ENCODE data around the gene ZNF611.
A peak's percentile ranks its signal among the peaks of the same experiment; 100 is the strongest.

ZNF611 gene

GRCh38 chr19:52691215-52691610 lies 43.6 kb downstream of the ZNF611 start:
- H3K27ac ChIP-seq (replicated peaks; ENCODE audit: low read length), result no peak overlapping the region
- no peak overlapping the region for H3K18ac ChIP-seq (ENCODE audit: low read length)
- H3K36me3 ChIP-seq (replicated peaks in 1 of 2; ENCODE audit: control insufficient read depth in 2 of 2, insufficient read depth in 2 of 2, low read length in 2 of 2), result peaks cover 0 to 17% of the 10 kb centered on the region in 2 donors
- no peak overlapping the region for H3K4me2 ChIP-seq (ENCODE audit: insufficient read depth, low read length, poor library complexity, severe bottlenecking)
- no peak overlapping the region for H4K91ac ChIP-seq (ENCODE audit: low read depth, low read length, poor library complexity)
- no peak overlapping the region for H4K8ac ChIP-seq (ENCODE audit: low read depth, low read length)
- H2AK5ac ChIP-seq (ENCODE audit: low read depth, low read length), result no peak overlapping the region
- H3K79me1 ChIP-seq (ENCODE audit: low read depth, low read length), result no peaks in the 10 kb centered on the region
- DNase-seq (ENCODE audit: low spot score), result no peak
- no peak overlapping the region for H2BK5ac ChIP-seq (ENCODE audit: low read length)
- no peak overlapping the region for H3K14ac ChIP-seq (ENCODE audit: low read length)
- no peak overlapping the region for H3K4me3 ChIP-seq (ENCODE audit: low read length in 2 of 2)
- H3K23ac ChIP-seq (ENCODE audit: low read depth, low read length, poor library complexity), result no peak overlapping the region
- no peaks in the 10 kb centered on the region for H3K27me3 ChIP-seq (ENCODE audit: control insufficient read depth in 3 of 3, insufficient read depth in 3 of 3, low read depth in 1 of 3, low read length in 3 of 3)
- no peak overlapping the region for H3K9ac ChIP-seq (ENCODE audit: low read depth, low read length, poor library complexity)
- H2BK12ac ChIP-seq (ENCODE audit: low read length), result no peak overlapping the region
- H3K9me3 ChIP-seq (replicated peaks in 1 of 2; ENCODE audit: control insufficient read depth in 2 of 2, insufficient read depth in 1 of 2, low read depth in 1 of 2, low read length in 2 of 2), result peaks cover 0 to 16% of the 10 kb centered on the region in 2 donors
- H2BK15ac ChIP-seq (ENCODE audit: low read length), result no peak overlapping the region
- WGBS, 2 donors (ENCODE audit: extremely low coverage in 2 of 2, insufficient read length in 2 of 2, insufficient replicate concordance in 1 of 2), result no CpG with 5 or more reads among the region's 15 CpGs
- H3K4ac ChIP-seq (ENCODE audit: low read length), result no peak overlapping the region
- H2BK120ac ChIP-seq (ENCODE audit: low read depth, low read length), result no peak overlapping the region
- H3K4me1 ChIP-seq (ENCODE audit: control insufficient read depth in 2 of 2, insufficient read depth in 1 of 2, low read depth in 1 of 2, low read length in 2 of 2), result peaks cover 0 to 3% of the 10 kb centered on the region in 2 donors
- peak overlapping the region; percentile 90 for H2AFZ ChIP-seq (ENCODE audit: low read length)

DNA sequence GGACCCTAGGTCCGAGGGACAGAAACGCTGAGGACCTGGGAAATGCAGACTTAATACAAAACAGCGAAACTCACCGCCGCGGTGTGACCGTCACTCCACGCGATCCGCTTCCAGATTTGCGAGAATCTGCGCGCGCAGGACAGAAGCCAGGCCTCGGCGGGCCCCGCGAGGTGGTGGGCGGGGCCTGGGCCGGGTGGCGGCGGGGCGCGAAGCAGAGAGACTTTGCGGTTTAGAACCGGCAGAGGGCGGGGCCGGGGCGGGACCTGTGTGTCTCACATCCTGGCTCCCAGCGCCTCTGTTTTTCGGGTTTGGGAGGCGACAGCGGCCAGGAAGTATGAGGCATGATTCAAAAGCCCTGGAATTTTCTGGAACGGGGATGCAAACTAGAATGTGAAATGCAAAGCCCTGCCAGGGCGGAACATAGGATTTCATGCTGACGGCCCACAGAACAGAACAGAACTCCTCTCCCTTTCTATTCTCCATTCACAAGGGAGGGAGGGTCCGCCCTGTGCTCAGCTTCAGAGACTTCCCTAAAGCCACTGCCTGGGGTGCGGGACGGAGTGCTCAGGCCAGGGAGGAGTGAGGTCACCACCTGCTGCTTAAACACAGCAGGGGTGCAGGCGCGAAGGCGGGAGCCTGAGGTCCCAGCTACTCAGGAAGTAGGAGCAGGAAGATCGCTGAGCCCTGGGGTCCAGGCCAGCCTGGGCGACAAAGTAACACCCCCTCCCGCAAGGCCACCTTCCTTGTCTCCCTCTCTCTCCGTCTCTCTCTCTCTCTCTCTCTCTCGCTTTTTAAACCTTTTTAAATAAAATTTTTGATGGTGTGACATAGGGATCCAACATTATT lies 44.3 kb downstream of the ZNF611 start:
- DNase-seq (ENCODE audit: low spot score), result peak; percentile 87
- no CpG with 5 or more reads among the region's 47 CpGs for WGBS, 2 donors (ENCODE audit: extremely low coverage in 2 of 2, insufficient read length in 2 of 2, insufficient replicate concordance in 1 of 2)
- peak overlapping the region; percentile 97 for H3K18ac ChIP-seq (ENCODE audit: low read length)
- H4K91ac ChIP-seq (ENCODE audit: low read depth, low read length, poor library complexity), result no peak overlapping the region
- no peaks in the 10 kb centered on the region for H3K79me1 ChIP-seq (ENCODE audit: low read depth, low read length)
- H2BK12ac ChIP-seq (ENCODE audit: low read length), result no peak overlapping the region
- H2BK5ac ChIP-seq (ENCODE audit: low read length), result no peak overlapping the region
- no peak overlapping the region for H3K14ac ChIP-seq (ENCODE audit: low read length)
- peak overlapping the region; percentile 92 for H3K4me2 ChIP-seq (ENCODE audit: insufficient read depth, low read length, poor library complexity, severe bottlenecking)
- peaks cover 0 to 23% of the 10 kb centered on the region in 2 donors for H3K36me3 ChIP-seq (replicated peaks in 1 of 2; ENCODE audit: control insufficient read depth in 2 of 2, insufficient read depth in 2 of 2, low read length in 2 of 2)
- no peak overlapping the region for H2BK120ac ChIP-seq (ENCODE audit: low read depth, low read length)
- peaks cover 0 to 20% of the 10 kb centered on the region in 2 donors for H3K9me3 ChIP-seq (replicated peaks in 1 of 2; ENCODE audit: control insufficient read depth in 2 of 2, insufficient read depth in 1 of 2, low read depth in 1 of 2, low read length in 2 of 2)
- no peak overlapping the region for H3K4ac ChIP-seq (ENCODE audit: low read length)
- peak overlapping the region; percentile 90 for H2AFZ ChIP-seq (ENCODE audit: low read length)
- H3K4me1 ChIP-seq (ENCODE audit: control insufficient read depth in 2 of 2, insufficient read depth in 1 of 2, low read depth in 1 of 2, low read length in 2 of 2), result peaks cover 0 to 3% of the 10 kb centered on the region in 2 donors
- peak overlapping the region; percentile 73 for H3K23ac ChIP-seq (ENCODE audit: low read depth, low read length, poor library complexity)
- peak overlapping the region; percentile 70 to 86 for H3K4me3 ChIP-seq (ENCODE audit: low read length in 2 of 2)
- H4K8ac ChIP-seq (ENCODE audit: low read depth, low read length), result no peak overlapping the region
- peak overlapping the region; percentile 79 for H3K27ac ChIP-seq (replicated peaks; ENCODE audit: low read length)
- no peaks in the 10 kb centered on the region for H3K27me3 ChIP-seq (ENCODE audit: control insufficient read depth in 3 of 3, insufficient read depth in 3 of 3, low read depth in 1 of 3, low read length in 3 of 3)
- H2AK5ac ChIP-seq (ENCODE audit: low read depth, low read length), result no peak overlapping the region
- no peak overlapping the region for H2BK15ac ChIP-seq (ENCODE audit: low read length)
- peak overlapping the region; percentile 84 for H3K9ac ChIP-seq (ENCODE audit: low read depth, low read length, poor library complexity)

- H3K36me3 ChIP-seq (replicated peaks in 1 of 2; ENCODE audit: control insufficient read depth in 2 of 2, insufficient read depth in 2 of 2, low read length in 2 of 2), result peaks cover 0 to 29% of the 10 kb centered on the region in 2 donors
- no peaks in the 10 kb centered on the region for H3K79me1 ChIP-seq (ENCODE audit: low read depth, low read length)
- no peak overlapping the region for H2BK120ac ChIP-seq (ENCODE audit: low read depth, low read length)
- peak overlapping the region; percentile 94 for H3K18ac ChIP-seq (ENCODE audit: low read length)
- WGBS, 2 donors (ENCODE audit: extremely low coverage in 2 of 2, insufficient read length in 2 of 2, insufficient replicate concordance in 1 of 2), result no CpG with 5 or more reads among the region's 32 CpGs
- H2BK12ac ChIP-seq (ENCODE audit: low read length), result no peak overlapping the region
- no peak overlapping the region for H2BK5ac ChIP-seq (ENCODE audit: low read length)
- H3K4me3 ChIP-seq (ENCODE audit: low read length in 2 of 2), result peak overlapping the region; percentile 70 to 86
- no peak overlapping the region for H3K4ac ChIP-seq (ENCODE audit: low read length)
- H3K23ac ChIP-seq (ENCODE audit: low read depth, low read length, poor library complexity), result peak overlapping the region; percentile 76
- H3K27me3 ChIP-seq (ENCODE audit: control insufficient read depth in 3 of 3, insufficient read depth in 3 of 3, low read depth in 1 of 3, low read length in 3 of 3), result no peaks in the 10 kb centered on the region
- H3K4me2 ChIP-seq (ENCODE audit: insufficient read depth, low read length, poor library complexity, severe bottlenecking), result peak overlapping the region; percentile 92
- H2BK15ac ChIP-seq (ENCODE audit: low read length), result peak overlapping the region; percentile 69
- H3K4me1 ChIP-seq (ENCODE audit: control insufficient read depth in 2 of 2, insufficient read depth in 1 of 2, low read depth in 1 of 2, low read length in 2 of 2), result peaks cover 0 to 3% of the 10 kb centered on the region in 2 donors
- no peak overlapping the region for H2AK5ac ChIP-seq (ENCODE audit: low read depth, low read length)
- peak overlapping the region; percentile 90 for H2AFZ ChIP-seq (ENCODE audit: low read length)
- peaks cover 0 to 27% of the 10 kb centered on the region in 2 donors for H3K9me3 ChIP-seq (replicated peaks in 1 of 2; ENCODE audit: control insufficient read depth in 2 of 2, insufficient read depth in 1 of 2, low read depth in 1 of 2, low read length in 2 of 2)
- peak overlapping the region; percentile 93 for H3K9ac ChIP-seq (ENCODE audit: low read depth, low read length, poor library complexity)
- H4K91ac ChIP-seq (ENCODE audit: low read depth, low read length, poor library complexity), result no peak overlapping the region
- peak overlapping the region; percentile 78 for H3K14ac ChIP-seq (ENCODE audit: low read length)
- H4K8ac ChIP-seq (ENCODE audit: low read depth, low read length), result no peak overlapping the region
- H3K27ac ChIP-seq (replicated peaks; ENCODE audit: low read length), result peak overlapping the region; percentile 39
- DNase-seq (ENCODE audit: low spot score), result no peak
Observed at GRCh38 chr19:52689843-52690368, 44.9 kb downstream of the ZNF611 start.
